ENCODE data around the gene DEFB131A. TPM values are rescaled to one million over a fixed set of nuclear protein-coding genes. Genes with fewer than 3 reads are reported as not detected.

The DEFB131A gene, protein sequence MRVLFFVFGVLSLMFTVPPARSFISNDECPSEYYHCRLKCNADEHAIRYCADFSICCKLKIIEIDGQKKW
- total RNA-seq = not detected in 2 replicates

DNA sequence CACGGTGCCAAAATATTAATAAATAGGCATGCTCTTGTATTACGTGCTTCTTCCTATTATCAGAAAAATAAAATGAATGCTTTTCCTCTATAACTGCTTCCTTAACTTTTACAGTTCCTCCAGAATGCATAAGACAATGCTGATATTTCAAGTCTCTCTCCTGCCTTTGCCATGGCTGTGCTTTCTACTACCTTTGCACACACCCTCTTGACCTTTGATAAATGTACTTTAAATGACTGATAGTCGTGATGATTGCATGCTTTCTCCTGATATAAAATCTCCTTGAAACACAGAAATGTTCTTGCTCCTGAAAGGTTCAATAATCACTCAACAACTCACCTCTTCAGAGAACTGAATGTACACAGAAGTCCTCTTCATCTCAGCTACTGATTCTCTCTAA lies at the start of gene DEFB131A:
Gene DEFB131A (plus strand): TSS at position 301 of the 400 bp plus-strand sequence. CDS start 120 bp downstream, outside the sequence.

Other genes with a start within 250 kb of the DEFB131A start
- not detected in 2 replicates for gene USP17L10, start 233.8 kb upstream of the DEFB131A start, total RNA-seq
- under 0.01 TPM in 1 of 2 replicates, not detected in the other for gene USP17L11, start 229.0 kb upstream of the DEFB131A start, total RNA-seq
- not detected in 2 replicates for gene USP17L12, start 224.3 kb upstream of the DEFB131A start, total RNA-seq
- gene USP17L13, start 219.5 kb upstream of the DEFB131A start, total RNA-seq = not detected in 2 replicates
- gene USP17L15, start 210.0 kb upstream of the DEFB131A start, total RNA-seq = not detected in 2 replicates
- not detected in 2 replicates for gene USP17L17, start 200.5 kb upstream of the DEFB131A start, total RNA-seq
- gene USP17L18, start 195.8 kb upstream of the DEFB131A start, total RNA-seq = not detected in 2 replicates
- gene USP17L19, start 191.0 kb upstream of the DEFB131A start, total RNA-seq = not detected in 2 replicates
- gene USP17L20, start 186.3 kb upstream of the DEFB131A start, total RNA-seq = not detected in 2 replicates
- not detected in 2 replicates for gene USP17L21, start 181.5 kb upstream of the DEFB131A start, total RNA-seq
- not detected in 2 replicates for gene USP17L22, start 176.8 kb upstream of the DEFB131A start, total RNA-seq
- gene USP17L24, start 119.2 kb upstream of the DEFB131A start, total RNA-seq = not detected in 2 replicates
- gene USP17L25, start 114.5 kb upstream of the DEFB131A start, total RNA-seq = not detected in 2 replicates
- not detected in 2 replicates for gene USP17L26, start 109.8 kb upstream of the DEFB131A start, total RNA-seq
- not detected in 2 replicates for gene USP17L5, start 105.0 kb upstream of the DEFB131A start, total RNA-seq
- gene USP17L27, start 100.3 kb upstream of the DEFB131A start, total RNA-seq = not detected in 2 replicates
- gene USP17L28, start 95.5 kb upstream of the DEFB131A start, total RNA-seq = not detected in 2 replicates
- not detected in 2 replicates for gene USP17L29, start 90.8 kb upstream of the DEFB131A start, total RNA-seq
- not detected in 2 replicates for gene USP17L30, start 81.3 kb upstream of the DEFB131A start, total RNA-seq